DND-41 (cell line): ENCODE data around the gene ETV5.

Experiments
- ATAC-seq: fragments of 200-7000 bp; cut with Tn5 transposase; 3 replicates; pipeline ENCODE4 v1.9.1; 2021; ENCODE audit warnings: low read depth; ENCODE audit not compliant: insufficient read depth
- DNase-seq: peaks from one replicate; pipeline ENCODE4 v3.0.0-alpha.2; 2020
- H2AFZ ChIP-seq: 2 replicates; pipeline ENCODE4 v1.6.0; 2012; ENCODE audit warnings: low read depth, low read length
- H3K27ac ChIP-seq: 2 replicates; pipeline ENCODE4 v1.5.1; 2012; ENCODE audit warnings: low read length, inconsistent platforms
- H3K27me3 ChIP-seq: fragments of 200-600 bp; sonication (generic); 2 replicates; pipeline ENCODE4 v1.6.0; 2012; ENCODE audit warnings: low read length, mild to moderate bottlenecking, inconsistent platforms; ENCODE audit not compliant: insufficient read depth, poor library complexity
- H3K36me3 ChIP-seq: 2 replicates; pipeline ENCODE4 v1.5.1; 2012; ENCODE audit warnings: low read length, inconsistent platforms; ENCODE audit not compliant: insufficient read depth
- H3K4me1 ChIP-seq: 2 replicates; pipeline ENCODE4 v1.5.1; 2012; ENCODE audit warnings: mild to moderate bottlenecking, low read length; ENCODE audit not compliant: insufficient read depth
- H3K4me2 ChIP-seq: 2 replicates; pipeline ENCODE4 v1.6.0; 2012; ENCODE audit warnings: mild to moderate bottlenecking, moderate library complexity, low read length, inconsistent platforms; ENCODE audit not compliant: insufficient read depth
- H3K4me3 ChIP-seq, 2 experiments: fragments of 200-600 bp in 1 of 2; shearing (Covaris generic) in 1 of 2; 2 replicates each; pipeline ENCODE4 v1.5.1; 2012 to 2016; ENCODE audit warnings: inconsistent platforms in 2 of 2, low read length in 2 of 2, mild to moderate bottlenecking in 2 of 2, low read depth in 1 of 2, moderate library complexity in 1 of 2
- H3K79me2 ChIP-seq: 2 replicates; pipeline ENCODE4 v1.6.0; 2012; ENCODE audit warnings: low read length, inconsistent platforms; ENCODE audit not compliant: insufficient read depth
- H3K9ac ChIP-seq: 2 replicates; pipeline ENCODE4 v1.6.0; 2012; ENCODE audit warnings: low read depth, mild to moderate bottlenecking, inconsistent platforms, low read length, moderate library complexity
- H3K9me3 ChIP-seq: 2 replicates; pipeline ENCODE4 v1.5.1; 2012; ENCODE audit warnings: low read length, moderate library complexity, mild to moderate bottlenecking, inconsistent platforms; ENCODE audit not compliant: insufficient read depth, severe bottlenecking
- H4K20me1 ChIP-seq: 2 replicates; pipeline ENCODE4 v1.6.0; 2012; ENCODE audit warnings: low read length; ENCODE audit not compliant: insufficient read depth
- EZH2 ChIP-seq: IDR thresholded peaks from 3 replicates; pipeline ENCODE4 v1.6.1; 2012; ENCODE audit warnings: borderline replicate concordance, low read depth, mild to moderate bottlenecking, moderate library complexity, low read length, inconsistent platforms; ENCODE audit not compliant: severe bottlenecking
- TF ChIP-seq, protein P1 (sequence below): IDR thresholded peaks from 2 replicates; pipeline ENCODE4 v1.5.1; 2012; ENCODE audit warnings: borderline replicate concordance, low read length, moderate library complexity, mild to moderate bottlenecking; ENCODE audit not compliant: poor library complexity, severe bottlenecking; ENCODE audit errors: extremely low read depth

Gene ETV5

DNA sequence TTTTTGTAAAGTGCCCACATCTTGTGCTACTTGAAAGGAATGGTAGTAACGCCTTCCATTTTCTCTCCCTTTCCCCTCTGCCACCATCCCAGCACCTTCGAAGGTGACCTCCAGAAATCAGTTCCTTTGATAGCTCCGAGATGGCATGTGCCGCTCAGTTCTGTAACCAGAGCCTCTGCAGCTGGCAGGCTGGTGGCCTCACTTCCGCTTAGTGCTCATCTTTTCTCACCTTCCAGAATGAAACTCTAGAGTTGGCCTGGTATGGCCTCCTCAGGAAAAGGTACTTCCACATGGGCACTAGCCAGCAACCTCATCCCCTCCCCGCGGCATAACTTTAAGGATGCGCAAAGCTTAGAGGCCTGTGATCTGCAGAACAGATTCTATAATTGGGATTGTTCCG, 38.8 kb downstream of the ETV5 start:
- DNase-seq (no peak), ATAC-seq (no peak)
- TF ChIP-seq, protein P1, sequence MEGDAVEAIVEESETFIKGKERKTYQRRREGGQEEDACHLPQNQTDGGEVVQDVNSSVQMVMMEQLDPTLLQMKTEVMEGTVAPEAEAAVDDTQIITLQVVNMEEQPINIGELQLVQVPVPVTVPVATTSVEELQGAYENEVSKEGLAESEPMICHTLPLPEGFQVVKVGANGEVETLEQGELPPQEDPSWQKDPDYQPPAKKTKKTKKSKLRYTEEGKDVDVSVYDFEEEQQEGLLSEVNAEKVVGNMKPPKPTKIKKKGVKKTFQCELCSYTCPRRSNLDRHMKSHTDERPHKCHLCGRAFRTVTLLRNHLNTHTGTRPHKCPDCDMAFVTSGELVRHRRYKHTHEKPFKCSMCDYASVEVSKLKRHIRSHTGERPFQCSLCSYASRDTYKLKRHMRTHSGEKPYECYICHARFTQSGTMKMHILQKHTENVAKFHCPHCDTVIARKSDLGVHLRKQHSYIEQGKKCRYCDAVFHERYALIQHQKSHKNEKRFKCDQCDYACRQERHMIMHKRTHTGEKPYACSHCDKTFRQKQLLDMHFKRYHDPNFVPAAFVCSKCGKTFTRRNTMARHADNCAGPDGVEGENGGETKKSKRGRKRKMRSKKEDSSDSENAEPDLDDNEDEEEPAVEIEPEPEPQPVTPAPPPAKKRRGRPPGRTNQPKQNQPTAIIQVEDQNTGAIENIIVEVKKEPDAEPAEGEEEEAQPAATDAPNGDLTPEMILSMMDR, result no peak
- no peak for TF ChIP-seq EZH2
- Histone ChIP-seq H3K9ac (no peak overlapping the region), H3K9me3 (peaks cover 2% of the 10 kb centered on the region), H3K4me1 (no peaks in the 10 kb centered on the region), H3K4me2 (no peak overlapping the region), H3K27ac (no peak overlapping the region), H3K79me2 (no peaks in the 10 kb centered on the region), H2AFZ (no peak overlapping the region), H3K27me3 (no peaks in the 10 kb centered on the region), H3K4me3 (no peak overlapping the region), H3K36me3 (peaks cover 13% of the 10 kb centered on the region), H4K20me1 (no peaks in the 10 kb centered on the region; the same call in 1 of the 2 replicates)

DNA sequence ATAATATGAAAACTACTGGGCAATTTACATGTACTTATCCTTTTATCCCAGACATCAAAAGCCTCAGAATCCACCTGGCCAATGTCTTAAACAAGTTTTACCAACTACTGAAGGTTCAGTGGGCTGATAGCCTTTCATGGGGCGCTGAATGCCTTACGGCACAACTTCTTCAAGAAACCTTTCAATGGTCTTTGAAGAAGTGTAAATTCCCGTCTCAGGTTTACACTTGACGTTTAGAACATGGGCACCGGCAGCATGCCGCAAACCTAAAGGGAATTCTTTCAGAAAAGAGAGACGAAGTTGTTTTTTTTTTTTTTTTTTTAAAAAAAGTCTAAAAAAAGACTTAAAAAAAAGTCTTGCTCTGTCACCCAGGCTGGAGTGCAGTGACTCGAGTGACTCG, 39.7 kb downstream of the ETV5 start:
- Histone ChIP-seq H3K4me3 (no peak overlapping the region), H3K9ac (no peak overlapping the region), H3K4me1 (no peaks in the 10 kb centered on the region), H3K79me2 (no peaks in the 10 kb centered on the region), H3K36me3 (peaks cover 17% of the 10 kb centered on the region), H3K27ac (no peak overlapping the region), H3K4me2 (no peak overlapping the region), H4K20me1 (peaks cover 4% of the 10 kb centered on the region; the same call in 1 of the 2 replicates), H3K27me3 (no peaks in the 10 kb centered on the region), H2AFZ (no peak overlapping the region), H3K9me3 (no peaks in the 10 kb centered on the region)
- no peak for ATAC-seq
- TF ChIP-seq EZH2, result no peak
- TF ChIP-seq, protein P1, result no peak
- DNase-seq, result no peak

DNA sequence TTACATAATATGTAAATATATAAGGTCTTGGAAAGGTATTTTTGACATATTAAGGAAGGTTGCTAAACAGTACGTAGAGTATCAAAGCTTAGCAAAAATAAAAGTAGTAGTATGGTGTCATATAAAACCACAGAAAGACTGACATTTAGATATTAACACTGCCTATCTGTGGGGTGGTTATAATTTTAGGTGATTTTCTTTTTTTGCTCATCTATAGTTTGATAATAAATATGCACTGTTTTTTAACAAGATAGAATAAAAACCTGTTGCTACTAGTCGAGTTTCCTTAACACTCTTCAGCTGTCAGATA, 40.7 kb downstream of the ETV5 start:
- no peak overlapping the region for H3K4me3 ChIP-seq
- no peak overlapping the region for H2AFZ ChIP-seq
- DNase-seq, result no peak
- no peak overlapping the region for H3K27ac ChIP-seq
- H3K9me3 ChIP-seq, result no peaks in the 10 kb centered on the region
- no peaks in the 10 kb centered on the region; the same call in 1 of the 2 replicates for H3K4me1 ChIP-seq
- H3K9ac ChIP-seq, result no peak overlapping the region
- H3K36me3 ChIP-seq, result peaks cover 20% of the 10 kb centered on the region
- H3K4me2 ChIP-seq, result no peak overlapping the region
- TF ChIP-seq, protein P1, result no peak
- TF ChIP-seq EZH2, result no peak
- H4K20me1 ChIP-seq, result peaks cover 4% of the 10 kb centered on the region; the same call in 1 of the 2 replicates
- no peaks in the 10 kb centered on the region for H3K79me2 ChIP-seq
- H3K27me3 ChIP-seq, result no peaks in the 10 kb centered on the region
- ATAC-seq, result no peak
